ENCODE results near the gene OFD1.

- peak; percentile 60 for TF ChIP-seq CTCF (IDR thresholded peaks at IDR 0.05)
- TF ChIP-seq POLR2A (IDR thresholded peaks at IDR 0.05; ENCODE audit: low read length): no peak
- TF ChIP-seq CHD2 (IDR thresholded peaks at IDR 0.05; ENCODE audit: low read length, partially characterized antibody): no peak
- no peak for TF ChIP-seq EP300 (IDR thresholded peaks at IDR 0.05)
- no peak for TF ChIP-seq HOXB13 (CRISPR knock-in tag; IDR thresholded peaks at IDR 0.05; ENCODE audit: low read depth)
These were observed 15.7 kb downstream of the OFD1 start for GRCh38 chrX:13750204-13750603.

All from A549 (cell line).